HG03135 (cell line): ENCODE measurements around the gene EEFSEC.

ENCODE experiments used
- ATAC-seq: cut with Tn5 transposase; IDR thresholded peaks from one replicate; pipeline ENCODE4 v1.9.1; 2021; ENCODE audit warnings: mild to moderate bottlenecking, moderate library complexity; ENCODE audit not compliant: unreplicated experiment

The EEFSEC gene

GRCh38 chr3:128328546-128329458 is 175.5 kb downstream of the EEFSEC start:
- no peak for ATAC-seq

- no peak for ATAC-seq
These were observed 176.4 kb downstream of the EEFSEC start for GRCh38 chr3:128329491-128330213.

DNA sequence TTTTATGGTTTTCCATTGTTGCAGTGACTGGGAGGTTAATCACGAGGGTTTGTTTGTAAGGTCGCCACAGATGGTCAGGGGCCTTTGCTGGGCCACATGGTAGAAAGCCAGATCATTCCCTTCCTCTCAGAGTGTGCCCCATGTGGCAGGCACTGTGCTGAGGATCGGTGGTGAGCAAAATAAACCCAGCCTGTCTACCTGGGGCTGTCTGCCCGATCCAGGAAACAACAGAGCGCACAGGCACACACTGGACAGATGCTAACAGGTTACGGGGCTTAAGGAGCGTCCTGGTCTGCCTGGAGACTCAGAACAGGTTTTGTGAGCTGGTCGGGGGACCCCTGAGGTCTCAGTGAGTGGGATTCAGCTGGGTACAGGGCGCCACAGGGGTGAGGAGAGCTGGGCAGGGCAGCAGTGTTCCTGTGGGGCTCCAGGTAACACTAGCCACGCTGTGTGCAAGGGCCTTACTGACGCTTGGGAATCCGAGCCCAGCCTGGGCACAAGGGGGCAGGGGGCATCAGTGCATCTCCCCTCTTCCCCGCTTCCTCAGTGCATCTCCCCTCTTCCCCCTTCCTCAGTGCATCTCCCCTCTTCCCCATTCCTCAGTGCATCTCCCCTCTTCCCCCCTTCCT is 177.0 kb downstream of the EEFSEC start:
- no peak for ATAC-seq

- no peak for ATAC-seq
These were observed 180.9 kb downstream of the EEFSEC start for GRCh38 chr3:128334086-128334645.

DNA sequence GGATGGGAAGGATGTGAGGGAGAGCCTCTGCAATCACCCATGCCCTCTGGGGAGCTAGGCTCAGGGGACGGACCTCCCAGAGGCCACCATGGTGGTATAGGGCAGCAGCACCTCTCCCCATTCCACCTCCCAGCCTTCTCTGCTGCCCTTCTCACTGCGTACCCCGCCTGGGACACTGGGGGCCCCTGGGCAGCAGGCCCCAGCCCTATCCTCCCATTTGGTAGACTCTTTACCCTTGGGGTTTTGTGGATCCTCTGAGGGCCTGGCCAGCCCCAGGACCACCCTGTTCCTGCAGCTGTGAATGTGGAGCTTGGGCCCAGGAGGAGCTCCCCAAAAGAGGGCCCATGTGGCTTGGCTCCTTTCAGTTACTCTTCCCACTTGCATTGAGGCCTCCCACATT is 181.5 kb downstream of the EEFSEC start:
- no peak for ATAC-seq

DNA sequence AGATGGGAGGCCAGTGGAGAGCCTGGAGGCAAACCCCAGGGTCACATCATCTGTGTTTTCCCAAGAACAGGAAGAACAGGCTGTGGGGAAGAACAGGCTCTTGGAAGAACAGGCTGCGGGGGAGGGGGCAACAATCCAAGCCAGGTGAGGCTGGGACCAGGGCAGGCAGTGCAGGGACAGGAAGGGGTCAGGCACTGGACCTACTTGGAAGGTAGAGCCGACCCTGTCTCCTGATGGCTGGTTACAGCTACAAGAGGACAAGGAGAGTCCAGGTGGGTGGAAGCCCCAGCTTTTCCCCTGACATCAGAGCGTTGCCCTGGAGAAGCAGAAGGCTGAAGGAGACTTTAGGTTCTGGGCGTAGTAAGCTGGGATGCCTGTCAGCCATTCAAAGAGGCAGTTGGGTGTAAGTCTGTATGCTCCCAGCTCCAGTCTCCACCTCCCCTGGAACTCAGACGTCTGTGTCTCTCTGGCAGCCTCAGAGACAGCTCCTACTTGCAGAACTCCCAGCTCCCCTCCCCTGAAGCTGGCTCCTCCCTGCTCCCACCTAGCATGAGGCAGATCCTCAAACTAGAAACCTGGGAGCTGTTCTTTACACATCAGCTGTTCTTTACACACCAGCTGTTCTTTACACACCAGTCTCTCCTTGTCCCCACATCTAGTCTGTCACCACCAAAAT is 182.5 kb downstream of the EEFSEC start:
- ATAC-seq: no peak

GRCh38 chr3:128336337-128337156 is 183.3 kb downstream of the EEFSEC start:
- no peak for ATAC-seq

GRCh38 chr3:128337305-128337704 is 184.0 kb downstream of the EEFSEC start:
- no peak for ATAC-seq

GRCh38 chr3:128338536-128339330 is 185.5 kb downstream of the EEFSEC start:
- ATAC-seq: no peak

GRCh38 chr3:128339491-128340012 is 186.3 kb downstream of the EEFSEC start:
- ATAC-seq: no peak

DNA sequence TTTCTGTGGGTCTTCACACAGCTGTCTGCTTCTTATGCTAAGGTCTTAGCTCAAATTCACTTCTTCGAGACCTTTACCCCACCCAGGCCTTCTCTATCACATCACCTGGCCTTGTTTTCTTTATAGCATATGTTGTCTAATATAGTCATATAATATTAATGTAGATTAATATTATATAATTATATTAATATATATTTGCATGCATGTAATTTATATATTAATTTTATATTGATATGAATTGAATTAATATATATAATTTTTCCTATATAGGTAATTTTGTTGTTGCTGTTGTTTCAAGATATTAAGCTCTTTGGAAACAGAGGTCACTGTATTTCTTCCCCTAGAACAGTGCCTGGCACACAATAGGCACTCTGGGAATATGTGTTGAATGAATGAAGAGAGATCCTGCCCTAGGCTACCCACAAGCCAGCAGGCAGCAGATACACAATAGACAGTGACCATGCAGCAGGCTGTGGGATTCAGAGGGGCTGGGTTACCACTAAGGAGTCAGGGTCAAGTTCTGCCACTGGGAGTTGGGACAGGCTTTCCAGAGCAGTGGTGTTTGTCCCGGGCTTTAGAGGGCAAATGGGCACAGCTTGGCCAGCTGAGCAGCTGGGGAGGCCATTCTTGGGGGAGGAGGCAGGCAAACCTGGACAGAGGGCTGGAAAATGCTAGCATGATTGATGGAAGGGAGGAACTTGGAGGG is 187.1 kb downstream of the EEFSEC start:
- ATAC-seq: no peak

- ATAC-seq: no peak
These were observed 187.7 kb downstream of the EEFSEC start for GRCh38 chr3:128340904-128341555.

DNA sequence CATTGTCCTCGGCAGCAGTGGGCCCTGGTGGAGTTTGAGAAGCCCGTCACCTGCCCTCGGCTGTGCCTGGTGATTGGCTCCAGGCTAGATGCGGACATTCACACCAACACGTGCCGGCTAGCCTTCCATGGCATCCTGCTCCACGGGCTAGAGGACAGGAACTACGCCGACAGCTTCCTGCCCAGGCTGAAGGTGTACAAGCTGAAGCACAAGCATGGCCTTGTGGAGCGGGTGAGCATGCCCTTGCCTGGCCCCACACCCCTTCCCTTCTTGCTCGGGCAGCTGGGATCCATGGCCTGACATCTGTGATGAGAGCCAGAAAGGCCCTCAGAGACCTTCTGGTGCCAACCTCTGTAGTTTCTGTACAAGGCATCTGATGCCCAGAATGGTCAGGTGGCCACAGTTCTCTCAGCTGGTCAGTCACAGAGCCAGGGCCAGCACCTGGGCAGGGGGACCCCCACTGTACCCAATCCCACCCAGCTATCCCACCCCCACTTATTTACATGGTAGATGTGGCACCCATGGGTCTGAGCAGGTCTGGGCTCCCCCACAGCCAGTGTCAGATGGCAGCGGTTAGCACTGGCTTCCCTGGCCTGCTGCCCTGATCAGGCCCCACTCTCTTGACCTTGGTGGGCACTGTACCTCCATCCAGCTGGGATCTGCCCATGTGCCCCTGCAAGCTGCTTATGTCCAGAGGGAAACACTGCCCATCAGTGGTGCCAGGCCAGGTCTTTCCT is 188.5 kb downstream of the EEFSEC start:
- no peak for ATAC-seq

DNA sequence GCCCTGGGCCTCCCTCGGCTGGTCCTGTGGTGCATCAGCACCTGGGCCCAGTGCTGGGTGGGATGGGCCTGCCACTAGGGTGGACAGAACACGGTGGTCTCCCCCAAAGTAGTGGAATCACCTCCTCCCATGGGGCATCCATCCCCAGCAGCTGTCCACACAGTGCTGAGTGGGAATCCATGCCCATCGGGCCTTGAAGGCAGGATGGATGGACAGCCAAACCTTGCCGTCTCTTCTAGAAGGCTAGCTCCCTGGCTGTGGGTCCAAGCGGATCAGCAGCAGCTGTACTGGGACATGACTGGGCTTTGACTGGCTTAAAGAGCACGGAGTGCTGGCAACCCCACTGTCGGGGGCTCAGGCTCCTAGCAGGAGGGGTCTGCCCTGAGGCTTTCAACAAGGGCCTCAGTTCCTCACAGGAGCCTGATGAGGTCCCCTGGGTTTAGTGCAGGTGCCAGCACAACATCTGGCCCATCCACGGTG is 189.5 kb downstream of the EEFSEC start:
- ATAC-seq: no peak

DNA sequence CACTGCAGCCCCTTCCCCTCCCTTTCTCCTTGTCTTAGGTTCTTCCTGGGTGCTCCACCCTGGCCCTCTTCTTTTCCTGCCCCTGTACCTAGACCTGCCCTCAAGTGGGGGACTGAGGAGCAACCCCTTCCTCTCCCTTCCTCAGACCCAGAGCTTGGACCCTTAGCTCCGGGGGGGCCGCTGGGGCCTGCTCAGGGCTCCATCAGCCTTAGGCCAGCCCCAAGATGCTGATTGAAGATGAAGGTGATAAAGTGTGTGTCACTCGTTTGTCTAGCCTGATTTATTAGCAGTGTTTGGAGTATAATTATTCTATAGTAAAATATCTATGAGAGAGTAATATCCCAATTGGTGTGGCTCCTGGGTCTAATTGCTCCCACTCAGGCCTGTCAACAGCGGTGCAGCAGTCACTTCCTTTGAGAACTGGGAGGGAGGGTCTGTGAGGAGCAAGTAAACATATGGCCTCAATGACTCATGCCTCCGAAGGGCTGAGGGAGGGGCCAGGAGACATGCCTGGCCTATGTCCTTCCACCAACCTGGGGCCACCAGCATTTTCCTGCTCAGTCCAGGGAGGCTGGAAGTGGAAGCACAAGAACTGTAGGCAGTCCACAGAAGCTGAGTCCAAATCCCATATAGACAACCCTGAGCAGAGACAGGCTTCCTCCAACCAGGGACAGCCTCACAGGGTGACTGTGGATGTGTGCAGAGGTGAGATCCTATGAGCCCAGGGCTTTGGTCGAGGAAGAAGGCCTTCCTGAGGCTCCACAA is 190.2 kb downstream of the EEFSEC start:
- ATAC-seq: no peak

- ATAC-seq: no peak
These were observed 190.9 kb downstream of the EEFSEC start for GRCh38 chr3:128344052-128344735.
